ENCODE data around the gene SHC2.
A peak's percentile ranks its signal among the peaks of the same experiment; 100 is the strongest.

- no peak for TF ChIP-seq CTCF (conservative IDR thresholded peaks at IDR 0.05; ENCODE audit: low read depth, low read length)
- peak; percentile 77 for TF ChIP-seq EZH2 (IDR thresholded peaks at IDR 0.05; ENCODE audit: borderline replicate concordance, low read depth, low read length, poor library complexity, severe bottlenecking)
Measured at GRCh38 chr19:461721-462551, 1.1 kb upstream of the SHC2 start.
